Ramos (cell line): ENCODE measurements around the gene TACC2.

Experiments used
- in situ Hi-C: fragments of 300-500 bp; cut with MboI; formaldehyde crosslinking; loops from one replicate; pipeline ENCODE4 v1.14.3; 2022; ENCODE audit warnings: low sequenced_read_pairs; ENCODE audit not compliant: unreplicated experiment

The TACC2 gene

DNA sequence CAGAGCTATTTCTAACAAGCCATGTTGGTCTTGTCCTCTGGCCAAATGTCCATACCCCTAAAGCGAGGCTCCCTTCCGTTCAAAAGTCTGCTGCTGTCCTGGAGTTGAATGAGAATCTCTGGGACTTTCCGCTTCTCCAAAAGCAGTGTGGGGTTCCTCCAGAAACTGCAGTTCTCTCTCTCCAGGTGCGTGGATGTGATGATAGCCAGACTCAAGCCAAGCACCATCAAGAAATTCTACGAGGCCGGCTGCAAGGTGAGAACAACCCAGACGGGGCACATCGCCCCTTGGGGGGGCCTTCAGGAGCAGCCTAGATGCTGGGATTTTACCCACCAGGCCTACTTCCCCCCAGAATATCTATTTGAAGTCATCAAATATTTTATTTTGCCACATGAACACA lies 308.6 kb downstream of the TACC2 start:
- in situ Hi-C loops: loop anchor here (10.0 kb wide), 1 partner anchor 137 kb away; no protein-coding TSS in a partner anchor

DNA sequence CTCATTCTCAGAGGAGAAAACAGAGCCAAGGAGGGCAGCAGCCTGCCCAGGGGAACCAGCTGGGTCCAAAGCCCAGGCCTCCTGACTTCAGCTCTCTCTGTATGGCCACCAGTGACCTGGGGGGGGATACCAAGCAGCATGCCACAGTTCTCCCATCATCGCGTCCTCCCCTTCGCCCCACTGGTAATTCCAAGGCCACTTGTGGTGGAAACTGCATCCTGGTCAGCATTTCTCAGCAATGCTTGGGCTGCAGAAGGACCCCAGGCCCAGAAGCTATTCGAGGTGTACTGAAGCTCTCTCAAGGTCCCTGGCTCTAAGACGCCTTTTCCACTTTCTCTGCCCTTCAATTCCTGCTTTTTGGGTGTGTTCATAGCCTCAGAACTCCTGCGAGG lies 309.2 kb downstream of the TACC2 start:
- in situ Hi-C loops: loop anchor here (10.0 kb wide), 1 partner anchor 137 kb away; no protein-coding TSS in a partner anchor

DNA sequence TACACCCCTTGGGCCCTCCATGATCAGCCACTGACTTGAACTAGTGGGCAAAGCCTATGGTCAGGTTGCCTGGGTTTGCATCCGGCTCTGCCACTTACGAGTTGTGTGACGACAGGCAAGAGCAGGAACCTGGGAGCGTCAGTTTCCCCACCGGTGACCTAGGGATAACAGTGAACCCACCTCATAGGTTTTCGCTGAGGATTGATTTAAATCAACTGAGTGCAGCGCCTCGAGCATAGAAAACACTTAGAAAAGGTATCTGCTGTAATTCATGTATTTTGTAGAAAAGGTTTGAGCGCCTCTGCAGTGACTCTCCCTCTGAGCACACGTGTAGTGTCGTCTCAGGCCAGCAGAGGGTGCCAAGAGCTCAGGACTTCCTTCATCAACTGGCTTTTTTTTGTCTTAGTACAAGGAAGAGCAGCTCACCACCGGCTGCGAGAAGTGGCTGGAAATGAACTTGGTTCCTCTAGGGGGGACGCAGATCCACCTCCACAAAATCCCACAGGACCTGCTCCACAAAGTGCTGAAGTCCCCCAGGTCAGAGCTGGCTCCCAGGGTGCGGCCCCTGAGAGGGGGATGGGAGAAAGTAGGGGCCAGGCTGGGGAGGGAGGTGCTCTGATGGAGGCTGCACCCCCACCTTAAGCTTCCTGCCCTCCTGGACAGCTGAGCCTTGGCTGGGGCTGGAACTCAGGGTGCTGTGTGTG lies 309.8 kb downstream of the TACC2 start:
- in situ Hi-C loops: loop anchor here (10.0 kb wide), 1 partner anchor 136 kb away; no protein-coding TSS in a partner anchor

DNA sequence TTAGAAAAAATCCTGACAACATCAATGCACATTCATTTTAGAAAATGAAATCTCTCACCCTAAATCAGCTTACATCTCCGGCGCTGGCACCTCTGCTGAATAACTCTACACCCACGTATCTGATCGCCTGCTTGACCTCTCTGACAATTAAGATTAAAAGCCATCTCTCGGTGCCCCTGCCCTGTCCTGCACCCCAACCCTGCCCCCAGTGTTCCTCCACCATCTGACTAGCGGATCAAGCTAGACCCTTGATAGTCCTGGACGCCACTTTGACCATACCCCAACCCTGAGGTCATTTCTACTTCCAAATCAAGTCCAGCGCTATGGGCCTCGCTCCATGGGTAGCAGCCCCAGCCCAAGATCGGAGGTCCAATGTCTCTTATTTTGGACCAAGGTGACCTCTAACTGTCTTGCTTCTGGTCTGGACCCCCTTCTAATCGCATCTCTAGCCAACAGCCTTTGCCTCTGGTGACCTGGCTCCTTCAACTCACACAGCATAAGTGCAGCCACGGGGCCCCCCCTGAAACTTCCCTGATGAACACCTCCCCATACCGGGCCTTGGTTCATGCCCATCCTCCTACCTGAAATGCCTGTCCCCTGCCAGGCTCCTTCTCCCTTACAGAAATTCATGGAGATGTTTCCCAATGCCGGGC lies 310.6 kb downstream of the TACC2 start:
- in situ Hi-C loops: loop anchor here (10.0 kb wide), 1 partner anchor 135 kb away; no protein-coding TSS in a partner anchor

DNA sequence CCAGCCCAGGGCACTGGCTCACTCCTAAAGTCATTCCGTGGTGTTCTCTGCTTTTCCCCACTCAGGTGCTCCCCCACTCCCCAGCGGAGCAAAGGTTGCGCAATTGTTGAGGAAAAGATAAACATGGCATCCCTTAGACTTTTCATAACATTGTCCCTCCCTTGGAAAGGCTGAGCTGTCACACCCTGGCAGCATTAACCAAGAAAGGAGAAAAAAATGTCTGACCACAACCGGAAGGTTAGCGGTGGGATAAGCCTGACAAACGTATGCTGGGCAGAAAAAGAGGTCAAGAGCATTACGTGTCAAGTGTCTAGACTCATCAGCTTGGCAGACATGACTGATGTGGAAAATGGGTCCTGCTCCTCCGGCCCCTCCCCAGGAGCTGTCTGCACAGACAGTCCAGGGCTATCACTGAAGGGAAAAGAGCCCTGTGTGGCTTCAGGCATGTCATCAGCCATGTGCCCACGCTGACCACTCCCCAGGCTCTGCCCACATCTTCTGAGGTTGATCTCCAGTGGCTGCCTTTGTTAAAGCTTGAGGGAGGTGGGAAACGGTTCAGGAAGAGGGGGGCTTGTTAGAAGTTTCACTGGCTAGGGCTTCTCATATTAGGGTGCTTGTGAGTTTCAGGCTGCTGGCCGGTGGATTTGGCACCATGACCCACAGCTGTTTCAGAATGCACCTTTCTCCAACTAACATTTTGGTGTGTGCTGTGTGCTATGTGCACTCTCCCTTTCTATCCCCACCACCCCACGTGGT lies 312.3 kb downstream of the TACC2 start:
- in situ Hi-C loops: no loop called here

DNA sequence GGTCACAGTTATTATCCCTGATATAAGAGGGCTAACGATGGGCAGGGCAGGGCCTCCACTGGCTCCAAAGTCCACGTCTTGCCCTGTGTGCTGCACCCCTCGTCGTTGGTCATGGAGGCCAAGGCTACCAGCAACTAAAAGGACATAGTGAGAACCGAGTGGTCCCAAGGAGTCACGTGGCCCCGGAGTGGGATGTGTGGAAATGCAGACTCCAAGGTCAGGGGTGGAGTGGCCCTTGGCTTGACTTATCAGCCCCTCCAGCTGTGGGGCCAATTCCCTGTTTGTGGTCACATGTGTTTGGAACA lies 312.8 kb downstream of the TACC2 start:
- in situ Hi-C loops: no loop called here

DNA sequence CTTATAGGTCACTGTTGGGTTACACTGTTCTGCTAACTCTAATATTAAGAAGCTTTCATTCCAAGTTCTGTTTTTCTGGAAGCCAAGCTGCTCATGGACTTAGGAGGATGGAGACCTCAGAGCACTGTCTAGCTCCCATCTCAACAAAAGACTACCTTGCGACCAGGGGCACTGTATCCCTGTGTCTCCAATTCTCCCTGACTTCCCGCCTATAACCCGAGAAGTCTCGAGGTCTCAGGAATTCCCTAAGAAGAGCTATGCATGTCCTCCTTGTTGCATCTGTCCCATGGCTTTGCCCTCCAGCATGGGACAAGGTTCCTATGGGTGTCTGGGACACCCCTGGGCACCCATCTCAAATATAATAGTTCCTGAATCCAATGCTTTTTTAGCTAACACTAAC lies 313.4 kb downstream of the TACC2 start:
- in situ Hi-C loops: no loop called here

DNA sequence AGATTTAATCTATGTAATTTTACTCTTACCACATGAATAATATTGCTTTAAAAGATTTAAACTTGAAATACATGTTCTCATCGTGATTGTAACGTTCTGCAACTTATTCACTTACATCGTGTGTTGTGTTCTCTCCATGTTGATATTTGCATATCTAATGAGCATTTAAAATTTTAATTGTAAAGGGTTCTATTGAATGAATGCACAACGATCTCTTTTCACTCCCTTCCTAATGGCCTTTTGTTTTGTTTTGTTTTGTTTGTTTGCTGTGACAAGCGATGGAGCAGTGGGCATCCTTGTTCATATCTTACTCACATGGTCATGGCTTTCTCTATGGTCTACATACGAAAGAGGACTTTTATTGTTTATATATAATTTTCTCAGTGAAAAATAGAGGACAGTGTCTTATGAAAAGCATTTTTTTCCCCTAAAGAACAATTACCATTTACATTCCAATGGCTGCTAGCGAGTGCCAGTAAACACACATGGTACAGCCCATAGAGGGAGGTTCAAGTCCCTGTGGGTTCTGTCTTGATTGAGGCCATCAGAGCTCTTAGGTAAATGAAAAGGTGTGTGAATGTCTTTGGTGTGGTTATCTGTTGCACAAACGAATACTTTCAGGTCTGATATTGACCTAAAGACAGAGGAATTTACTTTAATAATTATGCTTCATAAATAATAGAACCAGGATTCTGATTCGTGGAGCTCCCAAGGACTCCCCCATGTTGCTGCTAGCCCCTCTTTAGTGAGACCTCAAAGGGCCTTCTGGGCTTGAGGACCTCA lies 314.5 kb downstream of the TACC2 start:
- in situ Hi-C loops: no loop called here
